ENCODE data around the gene BACE2.

- no peak for TF ChIP-seq POLR2AphosphoS5 (IDR thresholded peaks at IDR 0.05; ENCODE audit: low read depth)
- TF ChIP-seq CTCF (IDR thresholded peaks at IDR 0.05; ENCODE audit: insufficient read depth, low read length): no peak
- TF ChIP-seq REST (IDR thresholded peaks at IDR 0.05; ENCODE audit: insufficient replicate concordance, low read depth): no peak
- TF ChIP-seq SPI1 (IDR thresholded peaks at IDR 0.05; ENCODE audit: borderline replicate concordance, low read depth): no peak
These were observed 29.2 kb upstream of the BACE2 start for GRCh38 chr21:41138711-41139110.
